ENCODE data around the gene EIF2S3. TPM values are rescaled to one million over a fixed set of nuclear protein-coding genes. Genes with fewer than 3 reads are reported as not detected.

The EIF2S3 gene
- polyA plus RNA-seq, 1 of the 3 experiments (the other 2 are of a cell fraction), result 68.4 TPM

- CTCF ChIA-PET, result no interaction called here
- H3K36me3 ChIP-seq (replicated peaks in 1 of 2; ENCODE audit: control insufficient read depth in 1 of 2, insufficient read depth in 2 of 2, low read length in 1 of 2), result no peaks in the 10 kb centered on the region
- H3K4me2 ChIP-seq, result no peak overlapping the region
- no peaks in the 10 kb centered on the region for H3K9me3 ChIP-seq
- no peak overlapping the region for H3K27ac ChIP-seq (ENCODE audit: low read depth in 2 of 2, low read length in 1 of 2)
- no peaks in the 10 kb centered on the region; the same call in 1 of the 2 replicates for H3K27me3 ChIP-seq (ENCODE audit: insufficient read depth)
- H3K4me3 ChIP-seq (ENCODE audit: low read depth in 2 of 2, low read length in 1 of 2), result no peak overlapping the region
- no peaks in the 10 kb centered on the region for H3K4me1 ChIP-seq (ENCODE audit: control insufficient read depth in 1 of 2, insufficient read depth in 2 of 2, low read depth in 1 of 2, low read length in 1 of 2)
- H3F3A ChIP-seq (replicated peaks; ENCODE audit: insufficient read depth), result no peaks in the 10 kb centered on the region
- 31% methylated on average over 5 of the region's 5 CpGs for WGBS (ENCODE audit: low lambda C conversion rate)
- peaks cover 90% of the 10 kb centered on the region for H3K79me2 ChIP-seq (ENCODE audit: insufficient read depth)
- no peaks in the 10 kb centered on the region for H4K20me1 ChIP-seq (ENCODE audit: insufficient read depth)
- no peak for TF ChIP-seq MAX (IDR thresholded peaks at IDR 0.05; ENCODE audit: low read depth)
- TF ChIP-seq EZH2phosphoT487 (IDR thresholded peaks at IDR 0.05; ENCODE audit: borderline replicate concordance, low read depth), result no peak
- TF ChIP-seq ZBTB33 (IDR thresholded peaks at IDR 0.05; ENCODE audit: borderline replicate concordance, low read depth), result no peak
- TF ChIP-seq REST (IDR thresholded peaks at IDR 0.05; ENCODE audit: low read depth, low read length), result no peak
- TF ChIP-seq TCF12 (IDR thresholded peaks at IDR 0.05), result no peak
- TF ChIP-seq NFIC (IDR thresholded peaks at IDR 0.05; ENCODE audit: borderline replicate concordance), result no peak
- no peak for TF ChIP-seq RXRA (IDR thresholded peaks at IDR 0.05; ENCODE audit: borderline replicate concordance, low read depth)
- TF ChIP-seq RCOR1 (IDR thresholded peaks at IDR 0.05; ENCODE audit: low read length), result no peak
- TF ChIP-seq SMC3 (IDR thresholded peaks at IDR 0.05; ENCODE audit: low read depth, low read length), result no peak
- no peak for TF ChIP-seq GABPA (IDR thresholded peaks at IDR 0.05; ENCODE audit: low read depth)
- TF ChIP-seq TEAD4 (IDR thresholded peaks at IDR 0.05; ENCODE audit: borderline replicate concordance, insufficient read depth), result no peak
- TF ChIP-seq YY1 (IDR thresholded peaks at IDR 0.05; ENCODE audit: low read depth), result no peak
- TF ChIP-seq RFX5 (IDR thresholded peaks at IDR 0.05; ENCODE audit: low read length), result no peak
- TF ChIP-seq USF1 (IDR thresholded peaks at IDR 0.05; ENCODE audit: borderline replicate concordance, low read depth), result no peak
- POLR2A ChIA-PET, result no interaction called here
- no peaks in the 10 kb centered on the region for H3K9me2 ChIP-seq
- no peak for DNase-seq
- no peak overlapping the region for H3K9ac ChIP-seq
- H2AFZ ChIP-seq (ENCODE audit: low read depth), result no peak overlapping the region
Observed at GRCh38 chrX:24014388-24015018, 40.3 kb upstream of the EIF2S3 start.
